Right lobe of liver (tissue), 6 donors: ENCODE results near the gene TMEM171. TPM values are rescaled to one million over a fixed set of nuclear protein-coding genes. Genes with fewer than 3 reads are reported as not detected.

ENCODE experiments used
- ATAC-seq, 4 donors: fragments of 200-7000 bp; cut with Tn5 transposase; one replicate each; pipeline ENCODE4 v1.9.1; 2020; ENCODE audit warnings: mild to moderate bottlenecking in 4 of 4, moderate library complexity in 4 of 4
- DNase-seq, 3 donors: peaks; one replicate each; pipeline ENCODE4 v3.0.0-alpha.2; 2020
- H3K27ac ChIP-seq, 3 donors: fragments of 200-600 bp; one replicate each; pipeline ENCODE4 v1.8.0; 2022
- H3K27me3 ChIP-seq, 2 donors: fragments of 200-600 bp; one replicate each; pipeline ENCODE4 v1.8.0; 2022
- H3K36me3 ChIP-seq, 4 donors: fragments of 200-600 bp; sonication (generic) in 1 of 4; one replicate each; pipeline versions ENCODE4 v1.5.1 to v1.8.0; 2017 to 2022; ENCODE audit warnings: control low read depth in 1 of 4
- H3K4me1 ChIP-seq, 4 donors: fragments of 200-600 bp; sonication (generic) in 1 of 4; one replicate each; pipeline versions ENCODE4 v1.5.1 to v1.8.0; 2017 to 2022; ENCODE audit warnings: control low read depth in 1 of 4
- H3K4me3 ChIP-seq, 3 donors: fragments of 200-600 bp; one replicate each; pipeline ENCODE4 v1.8.0; 2022
- H3K9me3 ChIP-seq, 4 donors: fragments of 200-600 bp; sonication (generic) in 1 of 4; one replicate each; pipeline versions ENCODE4 v1.5.1 to v1.8.0; 2017 to 2022; ENCODE audit warnings: control low read depth in 1 of 4
- CTCF ChIP-seq, 4 donors: fragments of 200-600 bp in 3 of 4; fragments of 450-650 bp in 1 of 4; IDR thresholded peaks; one replicate each; pipeline versions ENCODE4 v1.5.1 to v1.8.0; 2016 to 2022; ENCODE audit warnings: antibody characterized with exemption in 4 of 4, mild to moderate bottlenecking in 2 of 4
- POLR2A ChIP-seq: fragments of 450-650 bp; IDR thresholded peaks from one replicate; pipeline ENCODE4 v1.6.1; 2017; ENCODE audit warnings: antibody characterized with exemption, mild to moderate bottlenecking
- WGBS: methylation state at CpG from one replicate; pipeline ENCODE4 v1.1.6; 2018; ENCODE audit warnings: low coverage, low lambda C conversion rate; ENCODE audit not compliant: insufficient coverage; ENCODE audit errors: missing lambda C conversion rate; 5-methylcytosine and 5-hydroxymethylcytosine counted together
- intact Hi-C, 2 donors: fragments of 100-400 bp; cut with DNase I; formaldehyde crosslinking; loops; one replicate each; pipeline versions ENCODE4 v1.11.2 to v1.14.1; 2022
- total RNA-seq, 6 experiments: library from RNA; depleted of rRNA in 2 of 6; stranded (reverse); fragments of >200 nt in 2 of 6; fragmentation: NEBNext Ultra II Directional in 3 of 6; extraction: Animal tissue kit (Norgen Biotek cat#: 25700) in 3 of 6; gene quantifications; one replicate each; pipeline versions ENCODE4 v1.1.0 to v1.2.4, GENCODE V29; 2016 to 2023
- donor health status: DM: no; HTN: yes; CAD: no.
- donor health status: DM: no; HTN: no; CAD: no.
- donor health status: DM: no; HTN: no; CAD: no.
- donor health status: DM: no; HTN: yes; CAD: no.
- donor health status: DM: no; HTN: yes; CAD: no.

The TMEM171 gene
- total RNA-seq, 6 experiments from 2014 or later, result 0.57 to 3.2 (median 1.6) TPM

- H3K4me1 ChIP-seq, result no peaks in the 10 kb centered on the region
- TF ChIP-seq CTCF (IDR thresholded peaks at IDR 0.05), result no peak
- no peak for TF ChIP-seq POLR2A
- H3K27me3 ChIP-seq, result no peaks in the 10 kb centered on the region
- no peak for ATAC-seq
- 45% methylated on average over 6 of the region's 8 CpGs for WGBS
- H3K9me3 ChIP-seq, result no peaks in the 10 kb centered on the region
- H3K27ac ChIP-seq, result no peak overlapping the region
- H3K4me3 ChIP-seq, result no peak overlapping the region
- intact Hi-C loops, result no loop called here
- no peak for DNase-seq
- H3K36me3 ChIP-seq, result no peaks in the 10 kb centered on the region
These were observed 53.9 kb downstream of the TMEM171 start for GRCh38 chr5:73174100-73174815.

- no peak overlapping the region for H3K4me3 ChIP-seq
- intact Hi-C loops, result no loop called here
- no peaks in the 10 kb centered on the region for H3K27me3 ChIP-seq
- H3K36me3 ChIP-seq, result no peaks in the 10 kb centered on the region
- H3K27ac ChIP-seq, result no peak overlapping the region
- H3K9me3 ChIP-seq, result no peaks in the 10 kb centered on the region
- WGBS, result 80% methylated on average over 1 of the region's 2 CpGs
- ATAC-seq (no peak), DNase-seq (no peak)
- TF ChIP-seq POLR2A, result no peak
- no peak for TF ChIP-seq CTCF (IDR thresholded peaks at IDR 0.05)
- no peaks in the 10 kb centered on the region for H3K4me1 ChIP-seq
These were observed 55.9 kb downstream of the TMEM171 start for GRCh38 chr5:73176250-73176649.

GRCh38 chr5:73178265-73178664, 57.9 kb downstream of the TMEM171 start:
- intact Hi-C loops, result no loop called here
- H3K27me3 ChIP-seq, result no peaks in the 10 kb centered on the region
- no peak overlapping the region for H3K4me3 ChIP-seq
- 55% methylated on average over 4 of the region's 5 CpGs for WGBS
- H3K27ac ChIP-seq, result no peak overlapping the region
- TF ChIP-seq POLR2A (no peak), CTCF (IDR thresholded peaks at IDR 0.05) (no peak)
- no peaks in the 10 kb centered on the region for H3K4me1 ChIP-seq
- no peaks in the 10 kb centered on the region for H3K9me3 ChIP-seq
- no peak for ATAC-seq
- no peak for DNase-seq
- no peaks in the 10 kb centered on the region for H3K36me3 ChIP-seq

GRCh38 chr5:73179730-73180129, 59.4 kb downstream of the TMEM171 start:
- no peak for DNase-seq
- Histone ChIP-seq H3K4me1 (no peaks in the 10 kb centered on the region), H3K27me3 (no peaks in the 10 kb centered on the region), H3K9me3 (no peaks in the 10 kb centered on the region), H3K36me3 (no peaks in the 10 kb centered on the region), H3K4me3 (no peak overlapping the region), H3K27ac (no peak overlapping the region)
- TF ChIP-seq POLR2A (no peak), CTCF (IDR thresholded peaks at IDR 0.05) (no peak)
- intact Hi-C loops, result no loop called here
- ATAC-seq, result no peak
- 41% methylated on average over 3 of the region's 3 CpGs for WGBS

GRCh38 chr5:73180566-73180965, 60.2 kb downstream of the TMEM171 start:
- Histone ChIP-seq H3K36me3 (no peaks in the 10 kb centered on the region), H3K27ac (no peak overlapping the region), H3K4me3 (no peak overlapping the region), H3K9me3 (no peaks in the 10 kb centered on the region), H3K4me1 (no peaks in the 10 kb centered on the region), H3K27me3 (no peaks in the 10 kb centered on the region)
- no peak for DNase-seq
- intact Hi-C loops, result no loop called here
- ATAC-seq, result no peak
- TF ChIP-seq CTCF (IDR thresholded peaks at IDR 0.05) (no peak), POLR2A (no peak)
